Stimulated activated naive CD8-positive, alpha-beta T cell treated with anti-CD3 and anti-CD28 coated beads, Interleukin-15, amount 100 ng/mL, for 72 hours (primary cell): ENCODE results near the gene PLEKHA3.

Experiments used
- ATAC-seq: fragments of 150-1000 bp; cut with Tn5 transposase; 2 replicates; pipeline ENCODE4 v1.10.0; 2021; ENCODE audit warnings: mild to moderate bottlenecking, moderate library complexity
- DNase-seq, 2 donors: peaks; one replicate each; pipeline ENCODE4 v3.0.0; 2021 to 2022
- H3K27ac Mint-ChIP-seq, 2 donors: one replicate each; pipeline ENCODE4 v1.8.0; 2022; ENCODE audit warnings: mild to moderate bottlenecking in 2 of 2, mixed read lengths in 2 of 2, moderate library complexity in 2 of 2
- H3K27me3 Mint-ChIP-seq: one replicate; pipeline ENCODE4 v1.8.0; 2022; ENCODE audit warnings: mixed read lengths
- H3K4me1 Mint-ChIP-seq: one replicate; pipeline ENCODE4 v1.8.0; 2022; ENCODE audit warnings: mild to moderate bottlenecking, mixed read lengths
- H3K4me3 Mint-ChIP-seq, 2 donors: one replicate each; pipeline ENCODE4 v1.8.0; 2022; ENCODE audit warnings: mild to moderate bottlenecking in 2 of 2, mixed read lengths in 2 of 2, moderate library complexity in 1 of 2
- H3K9me3 Mint-ChIP-seq, 2 donors: one replicate each; pipeline ENCODE4 v1.8.0; 2022; ENCODE audit warnings: mixed read lengths in 2 of 2

Gene PLEKHA3

GRCh38 chr2:178527592-178527991 lies 47.3 kb downstream of the PLEKHA3 start:
- Mint-ChIP-seq H3K4me1 (peaks cover 62% of the 10 kb centered on the region), H3K9me3 (peaks cover 0 to 8% of the 10 kb centered on the region in 2 donors), H3K27me3 (no peaks in the 10 kb centered on the region), H3K27ac (no peak overlapping the region), H3K4me3 (no peak overlapping the region)
- ATAC-seq (no peak), DNase-seq (no peak)

GRCh38 chr2:178528647-178529046 lies 48.4 kb downstream of the PLEKHA3 start:
- Mint-ChIP-seq H3K27me3 (no peaks in the 10 kb centered on the region), H3K9me3 (peaks cover 0 to 12% of the 10 kb centered on the region in 2 donors), H3K27ac (no peak overlapping the region), H3K4me1 (peaks cover 56% of the 10 kb centered on the region), H3K4me3 (no peak overlapping the region)
- no peak for ATAC-seq
- no peak for DNase-seq

GRCh38 chr2:178529194-178529593 lies 48.9 kb downstream of the PLEKHA3 start:
- no peak for ATAC-seq

GRCh38 chr2:178530131-178530530 lies 49.9 kb downstream of the PLEKHA3 start:
- Mint-ChIP-seq H3K4me3 (peak overlapping the region; percentile 24 to 38), H3K4me1 (peaks cover 58% of the 10 kb centered on the region), H3K27me3 (no peaks in the 10 kb centered on the region), H3K27ac (peak overlapping the region in 1 of 2 donors; percentile 82), H3K9me3 (peaks cover 7 to 21% of the 10 kb centered on the region in 2 donors)
- DNase-seq (no peak), ATAC-seq (no peak)

More at GRCh38 chr2:178529194-178529593, 48.9 kb downstream of the PLEKHA3 start:
- Mint-ChIP-seq H3K4me1 (peaks cover 57% of the 10 kb centered on the region), H3K27ac (no peak overlapping the region), H3K27me3 (no peaks in the 10 kb centered on the region), H3K9me3 (peaks cover 5 to 18% of the 10 kb centered on the region in 2 donors), H3K4me3 (no peak overlapping the region)
- DNase-seq, result no peak

- DNase-seq (peak; percentile 28 to 82), ATAC-seq (peak; percentile 98)
- peak overlapping the region; percentile 24 to 51 for H3K4me3 Mint-ChIP-seq
These were observed 50.4 kb downstream of the PLEKHA3 start for GRCh38 chr2:178530625-178531142.

GRCh38 chr2:178531168-178531567 lies 50.9 kb downstream of the PLEKHA3 start:
- Mint-ChIP-seq H3K4me3 (peak overlapping the region; percentile 24 to 51), H3K9me3 (peaks cover 7 to 21% of the 10 kb centered on the region in 2 donors), H3K27ac (peak overlapping the region in 1 of 2 donors; percentile 71), H3K27me3 (no peaks in the 10 kb centered on the region), H3K4me1 (peaks cover 49% of the 10 kb centered on the region)
- no peak for ATAC-seq
- DNase-seq, result no peak

More at GRCh38 chr2:178530625-178531142, 50.4 kb downstream of the PLEKHA3 start:
- Mint-ChIP-seq H3K4me1 (peaks cover 54% of the 10 kb centered on the region), H3K27me3 (no peaks in the 10 kb centered on the region), H3K27ac (peak overlapping the region in 1 of 2 donors; percentile 82), H3K9me3 (peaks cover 7 to 21% of the 10 kb centered on the region in 2 donors)

GRCh38 chr2:178536037-178536436 lies 55.8 kb downstream of the PLEKHA3 start:
- H3K4me1 Mint-ChIP-seq, result peaks cover 20% of the 10 kb centered on the region
- H3K27ac Mint-ChIP-seq, result no peak overlapping the region
- H3K9me3 Mint-ChIP-seq, result peaks cover 7 to 21% of the 10 kb centered on the region in 2 donors

GRCh38 chr2:178542161-178542560 lies 61.9 kb downstream of the PLEKHA3 start:
- H3K27me3 Mint-ChIP-seq, result no peaks in the 10 kb centered on the region
- DNase-seq (no peak), ATAC-seq (no peak)
- no peaks in the 10 kb centered on the region for H3K9me3 Mint-ChIP-seq
- H3K27ac Mint-ChIP-seq, result no peak overlapping the region
- no peaks in the 10 kb centered on the region for H3K4me1 Mint-ChIP-seq
- H3K4me3 Mint-ChIP-seq, result no peak overlapping the region

More at GRCh38 chr2:178536037-178536436, 55.8 kb downstream of the PLEKHA3 start:
- Mint-ChIP-seq H3K27me3 (no peaks in the 10 kb centered on the region), H3K4me3 (no peak overlapping the region)
- DNase-seq, result no peak
- no peak for ATAC-seq

GRCh38 chr2:178542569-178542968 lies 62.3 kb downstream of the PLEKHA3 start:
- Mint-ChIP-seq H3K4me3 (no peak overlapping the region), H3K27ac (no peak overlapping the region), H3K9me3 (peaks cover 2 to 3% of the 10 kb centered on the region in 2 donors), H3K4me1 (no peaks in the 10 kb centered on the region), H3K27me3 (no peaks in the 10 kb centered on the region)
- DNase-seq, result no peak
- ATAC-seq, result no peak

- Mint-ChIP-seq H3K9me3 (peaks cover 8 to 10% of the 10 kb centered on the region in 2 donors), H3K4me3 (no peak overlapping the region), H3K4me1 (no peaks in the 10 kb centered on the region), H3K27ac (no peak overlapping the region), H3K27me3 (no peaks in the 10 kb centered on the region)
- DNase-seq, result no peak
- no peak for ATAC-seq
These were observed 70.1 kb downstream of the PLEKHA3 start for GRCh38 chr2:178550352-178550751.

- peaks cover 1 to 2% of the 10 kb centered on the region in 2 donors for H3K9me3 Mint-ChIP-seq
- H3K27me3 Mint-ChIP-seq, result no peaks in the 10 kb centered on the region
- H3K4me3 Mint-ChIP-seq, result no peak overlapping the region
- no peak for ATAC-seq
- DNase-seq, result no peak
- H3K4me1 Mint-ChIP-seq, result no peaks in the 10 kb centered on the region
- H3K27ac Mint-ChIP-seq, result no peak overlapping the region
These were observed 72.8 kb downstream of the PLEKHA3 start for GRCh38 chr2:178553047-178553446.
